B cell (primary cell): ENCODE data around the gene PCDHB15.
"Not testable (repeated sequence)": the region's sequence is repeated elsewhere in the genome, so short reads cannot be mapped to it uniquely, and the experiment has no call there.

Experiments used
- EZH2 ChIP-seq: IDR thresholded peaks from 2 replicates; pipeline ENCODE4 v1.6.1; 2012; ENCODE audit warnings: borderline replicate concordance, low read depth, mild to moderate bottlenecking, moderate library complexity, low read length; ENCODE audit not compliant: insufficient read depth, poor library complexity, severe bottlenecking
- TF ChIP-seq, protein P1 (sequence below): fragments of 200-600 bp; IDR thresholded peaks from one replicate; pipeline ENCODE4 v1.8.0; 2022; ENCODE audit warnings: antibody characterized with exemption, mild to moderate bottlenecking

DNA sequence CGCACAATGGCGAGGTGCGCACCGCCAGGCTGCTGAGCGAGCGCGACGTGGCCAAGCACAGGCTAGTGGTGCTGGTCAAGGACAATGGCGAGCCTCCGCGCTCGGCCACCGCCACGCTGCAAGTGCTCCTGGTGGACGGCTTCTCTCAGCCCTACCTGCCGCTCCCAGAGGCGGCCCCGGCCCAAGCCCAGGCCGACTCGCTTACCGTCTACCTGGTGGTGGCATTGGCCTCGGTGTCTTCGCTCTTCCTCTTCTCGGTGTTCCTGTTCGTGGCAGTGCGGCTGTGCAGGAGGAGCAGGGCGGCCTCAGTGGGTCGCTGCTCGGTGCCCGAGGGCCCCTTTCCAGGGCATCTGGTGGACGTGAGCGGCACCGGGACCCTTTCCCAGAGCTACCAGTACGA lies 2.2 kb downstream of the PCDHB15 start:
- TF ChIP-seq, protein P1, sequence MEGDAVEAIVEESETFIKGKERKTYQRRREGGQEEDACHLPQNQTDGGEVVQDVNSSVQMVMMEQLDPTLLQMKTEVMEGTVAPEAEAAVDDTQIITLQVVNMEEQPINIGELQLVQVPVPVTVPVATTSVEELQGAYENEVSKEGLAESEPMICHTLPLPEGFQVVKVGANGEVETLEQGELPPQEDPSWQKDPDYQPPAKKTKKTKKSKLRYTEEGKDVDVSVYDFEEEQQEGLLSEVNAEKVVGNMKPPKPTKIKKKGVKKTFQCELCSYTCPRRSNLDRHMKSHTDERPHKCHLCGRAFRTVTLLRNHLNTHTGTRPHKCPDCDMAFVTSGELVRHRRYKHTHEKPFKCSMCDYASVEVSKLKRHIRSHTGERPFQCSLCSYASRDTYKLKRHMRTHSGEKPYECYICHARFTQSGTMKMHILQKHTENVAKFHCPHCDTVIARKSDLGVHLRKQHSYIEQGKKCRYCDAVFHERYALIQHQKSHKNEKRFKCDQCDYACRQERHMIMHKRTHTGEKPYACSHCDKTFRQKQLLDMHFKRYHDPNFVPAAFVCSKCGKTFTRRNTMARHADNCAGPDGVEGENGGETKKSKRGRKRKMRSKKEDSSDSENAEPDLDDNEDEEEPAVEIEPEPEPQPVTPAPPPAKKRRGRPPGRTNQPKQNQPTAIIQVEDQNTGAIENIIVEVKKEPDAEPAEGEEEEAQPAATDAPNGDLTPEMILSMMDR = not testable (repeated sequence)
- TF ChIP-seq EZH2 = not testable (repeated sequence)
